GM19328 (cell line): Measurements from ENCODE around the gene TBX2.

Experiments used
- ATAC-seq: cut with Tn5 transposase; IDR thresholded peaks from one replicate; pipeline ENCODE4 v1.9.1; 2021; ENCODE audit warnings: mild to moderate bottlenecking, moderate library complexity; ENCODE audit not compliant: unreplicated experiment

The TBX2 gene

DNA sequence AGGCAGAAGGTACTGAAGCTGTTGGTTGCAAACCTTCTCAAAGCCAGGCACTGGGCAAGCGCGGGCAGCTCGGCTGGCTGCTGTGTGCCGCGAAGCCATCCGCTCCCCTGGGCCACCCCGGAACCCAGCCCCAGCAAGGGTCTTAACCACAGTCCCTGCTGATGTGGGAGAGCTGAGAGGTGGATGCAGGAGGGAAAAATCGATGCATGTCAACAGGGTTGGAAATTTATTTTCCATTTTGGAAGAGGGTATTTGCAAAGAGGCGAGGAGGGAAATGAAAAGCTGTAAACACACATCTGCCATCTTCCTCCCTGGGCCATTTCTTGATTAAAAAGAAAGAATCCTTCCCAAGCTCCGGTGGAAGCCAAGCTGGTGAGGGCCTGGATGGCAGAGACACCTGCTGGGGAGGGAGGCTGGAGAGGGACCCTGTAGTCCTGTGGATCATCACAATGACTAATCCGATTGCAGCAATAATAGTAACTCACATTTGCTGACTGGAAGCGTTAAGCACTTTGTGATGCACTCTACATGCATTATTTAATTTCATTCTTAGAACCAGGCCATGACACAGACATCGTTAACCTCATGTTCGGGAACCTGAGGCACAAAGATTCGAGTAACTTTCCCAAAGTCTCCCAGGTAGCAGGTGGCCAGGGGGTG lies 13.9 kb upstream of the TBX2 start:
- ATAC-seq, result no peak

DNA sequence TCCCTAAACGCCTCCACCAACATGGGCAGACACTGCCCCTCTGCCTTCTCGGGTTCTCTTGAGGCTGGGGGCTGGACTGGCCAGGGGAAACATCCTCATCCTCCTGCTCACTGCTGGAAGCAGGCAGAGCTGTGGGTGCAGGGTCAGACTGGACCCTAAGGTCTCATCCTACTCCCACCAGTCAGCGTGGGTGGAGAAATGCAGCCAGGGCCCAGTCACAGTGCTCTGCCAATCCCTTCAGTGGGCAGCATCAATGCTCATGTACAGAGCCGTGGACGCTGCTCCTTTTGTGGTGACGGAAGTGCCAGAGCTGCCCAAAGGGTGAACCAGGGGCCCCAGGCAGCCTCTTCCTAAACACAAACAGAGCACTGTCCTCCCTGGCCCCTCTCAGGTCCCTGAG lies 13.4 kb upstream of the TBX2 start:
- ATAC-seq, result no peak

DNA sequence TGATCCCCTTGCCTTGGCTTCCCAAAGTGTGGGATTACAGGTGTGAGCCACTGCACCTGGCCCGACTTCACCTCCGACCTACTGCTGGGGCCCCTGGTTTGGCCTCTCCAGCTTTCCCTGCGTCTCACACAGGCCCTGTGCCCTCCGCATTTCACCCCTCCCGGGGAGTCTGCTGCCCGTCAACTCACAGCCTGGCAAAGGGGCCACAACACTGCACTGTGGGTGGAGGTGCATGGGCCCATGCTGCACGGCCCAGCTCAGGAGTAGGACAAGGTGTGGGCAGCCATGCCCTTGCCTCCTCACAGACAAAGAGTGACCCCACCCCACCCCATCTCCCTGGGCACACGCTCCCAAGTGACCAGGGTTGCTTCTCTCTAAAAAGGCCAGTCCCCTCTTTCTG lies 12.6 kb upstream of the TBX2 start:
- no peak for ATAC-seq

DNA sequence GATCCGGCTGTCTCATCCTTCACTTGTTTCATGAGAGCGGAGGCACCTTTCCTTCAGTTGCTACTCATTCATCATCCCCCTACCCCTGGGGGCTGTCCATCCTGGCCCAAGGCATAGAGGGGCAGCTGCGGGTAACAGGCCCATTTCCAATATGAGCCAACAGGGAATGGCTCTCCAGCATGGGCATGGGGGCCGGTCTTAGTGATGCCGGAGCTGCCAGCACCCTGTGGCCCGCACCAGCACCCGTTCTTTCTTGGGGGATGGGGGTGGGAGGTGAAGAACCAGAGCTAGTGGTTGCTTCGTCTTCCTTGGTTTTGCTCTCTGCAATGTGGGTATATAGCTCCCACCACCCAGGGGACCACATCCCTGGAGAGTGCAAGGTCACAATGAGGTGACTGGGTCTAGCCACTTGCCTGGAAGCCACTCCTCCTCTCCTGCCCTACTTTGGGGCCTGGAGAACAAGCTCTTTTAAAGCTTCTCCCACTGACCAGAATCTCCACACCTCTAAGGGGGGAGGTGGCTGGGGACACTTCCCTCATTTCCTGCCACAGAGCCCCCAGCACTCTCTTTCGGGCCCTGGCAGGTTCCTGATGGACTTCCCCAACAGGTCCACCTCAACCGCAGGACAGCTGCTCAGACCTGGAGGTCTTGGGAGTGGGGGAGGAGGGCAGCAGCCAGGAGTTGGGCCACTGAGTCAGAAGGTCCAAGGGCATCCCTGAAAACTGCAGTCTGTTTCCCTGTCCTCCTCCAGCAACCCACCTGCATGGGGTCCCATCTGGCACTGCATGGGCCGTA lies 11.9 kb upstream of the TBX2 start:
- no peak for ATAC-seq

DNA sequence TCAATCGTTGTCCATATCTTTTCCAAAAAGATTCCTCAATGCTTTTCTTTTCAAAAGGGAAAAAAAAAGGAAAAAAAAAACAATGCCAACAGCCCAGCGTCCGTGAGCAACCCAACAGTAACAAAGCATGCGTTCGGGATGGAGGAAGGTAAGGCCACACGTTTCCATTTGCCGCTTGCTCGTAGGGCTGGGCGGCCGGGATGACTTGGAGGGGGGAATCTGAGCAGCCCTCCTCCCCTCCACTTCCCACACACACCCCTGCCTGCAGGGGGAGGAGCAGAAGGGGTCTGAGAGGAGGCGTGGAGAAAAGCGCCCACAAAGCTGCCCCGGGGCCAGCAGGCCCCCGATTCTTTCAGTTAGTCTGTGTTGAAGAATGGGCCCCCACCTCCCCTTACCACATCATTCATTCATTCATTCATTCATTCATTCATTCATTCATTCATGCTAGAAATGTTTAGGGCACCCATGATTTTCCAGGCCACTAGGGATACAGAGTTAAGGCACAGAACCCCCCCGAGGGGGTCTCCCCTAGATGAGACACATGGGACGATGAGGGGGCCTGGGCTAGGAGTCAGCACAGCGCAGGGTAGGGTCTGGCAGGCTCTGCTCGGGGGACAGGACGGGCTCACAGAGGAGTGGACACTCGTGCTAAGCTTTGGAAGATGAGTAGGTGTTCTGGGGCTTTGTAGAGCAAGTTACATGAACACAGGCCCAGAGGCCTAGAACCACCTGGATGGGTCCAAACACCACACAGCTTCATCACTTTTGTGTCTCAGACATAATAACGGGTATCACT lies 10.9 kb upstream of the TBX2 start:
- no peak for ATAC-seq

DNA sequence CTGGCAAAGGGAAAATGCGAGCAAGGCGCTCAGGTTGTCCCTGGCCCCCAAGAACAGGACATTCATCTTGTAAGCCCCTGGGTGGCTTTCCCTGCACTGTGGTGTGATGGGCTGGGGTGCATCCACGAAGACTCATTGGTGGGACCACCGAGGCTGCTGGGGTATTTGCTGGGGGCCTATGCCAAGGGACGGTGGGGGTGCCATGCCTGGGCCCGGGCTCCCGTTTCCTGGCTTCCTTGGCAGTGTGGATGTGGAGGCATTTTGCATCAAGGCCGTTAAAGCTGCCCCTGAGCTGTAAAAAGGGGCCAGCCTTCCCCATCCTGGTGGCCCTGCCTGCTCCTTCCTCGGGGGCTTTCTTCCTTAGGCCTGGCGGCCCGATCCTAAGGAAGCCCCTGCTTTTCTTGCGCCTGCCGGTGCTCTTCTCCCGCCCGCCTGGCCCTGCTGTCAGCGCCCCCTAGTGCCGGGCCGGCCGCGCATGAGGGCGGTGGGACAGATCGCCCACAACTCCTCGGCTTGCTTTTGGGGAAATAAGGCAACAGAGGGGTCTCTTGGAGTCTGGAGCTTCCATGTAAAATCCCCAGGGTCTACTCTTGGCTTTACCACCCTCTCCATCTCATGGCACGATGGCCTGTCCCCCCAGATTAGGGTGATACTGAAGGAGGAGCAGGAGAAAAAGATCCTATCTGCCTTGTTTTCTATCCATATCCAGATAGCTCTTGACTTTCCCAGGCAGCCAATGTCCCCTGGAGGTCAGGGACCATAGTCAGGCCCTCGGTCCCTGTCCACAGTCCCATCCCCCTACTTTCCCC lies 9.8 kb upstream of the TBX2 start:
- ATAC-seq, result no peak

DNA sequence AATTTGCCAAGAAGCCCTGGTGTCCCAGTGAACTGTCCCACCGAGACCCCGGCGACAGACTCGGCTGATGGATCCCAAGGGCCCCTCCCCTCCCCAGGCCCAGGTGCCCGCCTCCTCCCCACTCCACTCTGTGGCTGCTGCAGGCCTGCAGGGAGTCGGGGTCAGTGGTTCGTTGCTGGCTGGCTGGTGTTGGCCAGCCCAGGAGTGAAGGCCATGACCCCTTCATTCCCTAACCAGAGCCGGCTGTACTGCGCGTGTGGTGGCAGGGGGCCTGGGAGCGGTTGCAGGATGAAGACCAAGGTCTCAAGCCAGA lies 9.2 kb upstream of the TBX2 start:
- ATAC-seq, result no peak

DNA sequence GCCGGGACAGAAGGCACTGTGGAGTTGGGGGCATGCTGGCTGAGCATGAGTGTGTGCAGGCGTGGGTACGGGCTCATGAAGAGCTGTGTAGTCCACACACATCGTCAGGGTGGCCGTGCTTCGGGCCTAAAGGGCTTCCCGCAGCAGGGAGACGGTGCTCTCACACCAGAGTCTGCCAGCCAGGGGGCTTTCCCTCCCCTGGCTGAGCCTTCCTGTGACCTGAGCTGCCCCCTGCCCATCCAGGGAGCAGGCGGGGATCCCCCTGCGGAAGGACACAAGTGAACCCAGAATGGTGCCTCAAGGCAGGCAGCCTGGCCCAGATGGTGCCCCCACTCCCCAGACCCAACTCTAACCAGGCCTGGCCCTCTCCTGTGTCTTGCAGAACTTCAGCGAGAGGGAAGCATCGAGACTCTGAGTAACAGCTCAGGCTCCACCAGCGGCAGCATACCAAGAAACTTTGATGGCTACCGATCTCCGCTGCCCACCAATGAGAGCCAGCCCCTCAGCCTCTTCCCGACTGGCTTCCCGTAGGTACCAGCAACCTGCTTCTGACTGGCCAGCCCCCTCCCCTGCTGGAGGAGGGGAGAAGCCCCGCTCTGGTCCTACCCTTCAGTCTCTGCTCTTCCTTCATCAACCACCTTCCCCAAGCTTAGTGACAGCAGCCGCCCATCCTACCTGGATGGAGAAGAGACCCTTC lies 7.9 kb upstream of the TBX2 start:
- ATAC-seq, result no peak

- no peak for ATAC-seq
Measured at GRCh38 chr17:61392679-61393078, 7.0 kb upstream of the TBX2 start.

DNA sequence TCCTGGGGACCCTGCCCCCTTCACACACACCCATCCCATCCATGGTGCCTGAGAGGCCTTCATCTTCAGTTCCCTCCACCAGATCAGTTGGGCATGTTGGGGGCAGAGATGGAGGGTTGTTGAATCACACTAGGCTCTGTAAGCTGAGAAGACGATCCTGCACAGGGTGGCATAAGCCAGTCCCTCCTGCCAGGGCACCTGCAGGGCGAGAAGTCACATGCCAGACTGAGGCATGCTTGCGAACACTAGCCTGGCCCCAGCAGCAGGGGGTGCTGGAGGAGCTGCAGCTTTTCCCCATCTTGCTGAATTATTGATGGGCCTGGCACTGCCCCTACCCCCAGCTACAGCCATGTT lies 6.1 kb upstream of the TBX2 start:
- ATAC-seq, result no peak

DNA sequence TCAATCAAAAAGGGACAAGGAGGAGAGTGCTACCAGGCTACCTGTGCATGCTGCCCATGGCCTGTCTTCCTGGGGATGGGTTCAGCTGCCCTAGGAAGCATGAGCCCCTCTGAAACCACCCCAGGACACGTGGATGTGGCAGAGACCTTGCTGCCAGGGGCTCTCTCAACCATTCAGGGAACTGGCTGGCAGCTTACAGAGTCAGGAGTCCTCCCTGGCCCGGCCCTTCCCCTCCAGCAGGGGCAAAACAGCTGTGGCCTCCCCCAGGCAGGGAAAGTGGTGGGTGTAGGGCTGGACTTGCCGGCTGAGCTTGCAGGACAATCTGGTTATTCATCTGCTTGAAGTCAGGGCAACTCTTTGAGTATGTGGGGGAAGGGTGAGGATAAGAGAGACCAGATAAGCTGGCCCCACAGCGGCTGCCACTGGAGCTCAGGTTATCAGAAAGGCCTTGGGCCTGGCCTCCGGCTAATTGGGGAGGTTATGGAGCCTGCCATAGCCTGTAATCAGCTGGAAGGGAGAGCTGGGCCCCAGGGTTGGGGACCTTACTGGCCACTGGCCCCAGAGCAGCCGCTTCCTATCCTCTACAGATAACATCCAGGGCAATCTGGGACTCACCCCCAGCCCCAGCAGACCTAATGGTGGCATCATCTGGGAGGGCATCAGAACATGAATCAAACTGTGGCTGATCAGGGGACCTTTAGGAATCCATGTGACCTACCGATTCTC lies 5.6 kb upstream of the TBX2 start:
- ATAC-seq, result no peak

DNA sequence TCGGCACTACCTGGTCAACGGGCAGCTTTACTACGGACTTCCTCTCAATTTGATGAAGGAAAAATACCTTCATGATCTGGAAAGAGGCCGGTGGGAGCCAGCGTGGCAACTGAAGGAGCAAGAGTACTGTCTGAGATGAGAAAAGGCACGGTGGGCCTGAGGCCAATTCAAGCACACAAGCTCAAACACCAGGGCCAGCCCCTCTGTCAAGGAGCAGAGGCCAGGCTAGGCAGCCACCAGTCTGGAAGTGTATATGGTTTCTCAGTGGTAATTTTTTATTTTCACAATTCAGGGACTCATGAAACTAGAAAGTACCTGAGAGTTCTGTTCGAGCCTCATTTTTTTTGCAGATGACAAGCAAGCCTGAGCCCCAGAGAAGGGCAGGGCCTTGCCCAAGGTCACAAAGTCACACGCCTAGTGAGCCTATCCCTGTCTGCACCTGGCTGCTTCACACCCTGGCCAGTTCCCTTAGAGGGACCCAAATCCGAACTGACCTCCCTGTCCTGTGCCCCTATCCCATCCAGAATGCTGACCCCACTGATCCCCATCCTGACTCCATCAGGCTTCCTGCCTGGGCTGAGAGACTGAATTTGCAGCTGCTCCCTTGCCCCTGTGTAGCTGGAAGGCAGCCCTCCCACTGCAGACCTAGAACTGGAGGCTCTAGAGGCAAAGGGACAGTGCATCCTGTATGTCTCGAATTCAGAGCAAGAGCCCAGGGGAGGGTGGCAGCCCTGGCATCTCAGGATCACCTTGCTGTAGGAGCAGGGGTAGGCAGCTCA lies 4.8 kb upstream of the TBX2 start:
- ATAC-seq, result no peak

GRCh38 chr17:61395409-61395982 lies 4.1 kb upstream of the TBX2 start:
- no peak for ATAC-seq

GRCh38 chr17:61395983-61396585 lies 3.6 kb upstream of the TBX2 start:
- ATAC-seq, result no peak

GRCh38 chr17:61396586-61397085 lies 3.0 kb upstream of the TBX2 start:
- ATAC-seq, result no peak

DNA sequence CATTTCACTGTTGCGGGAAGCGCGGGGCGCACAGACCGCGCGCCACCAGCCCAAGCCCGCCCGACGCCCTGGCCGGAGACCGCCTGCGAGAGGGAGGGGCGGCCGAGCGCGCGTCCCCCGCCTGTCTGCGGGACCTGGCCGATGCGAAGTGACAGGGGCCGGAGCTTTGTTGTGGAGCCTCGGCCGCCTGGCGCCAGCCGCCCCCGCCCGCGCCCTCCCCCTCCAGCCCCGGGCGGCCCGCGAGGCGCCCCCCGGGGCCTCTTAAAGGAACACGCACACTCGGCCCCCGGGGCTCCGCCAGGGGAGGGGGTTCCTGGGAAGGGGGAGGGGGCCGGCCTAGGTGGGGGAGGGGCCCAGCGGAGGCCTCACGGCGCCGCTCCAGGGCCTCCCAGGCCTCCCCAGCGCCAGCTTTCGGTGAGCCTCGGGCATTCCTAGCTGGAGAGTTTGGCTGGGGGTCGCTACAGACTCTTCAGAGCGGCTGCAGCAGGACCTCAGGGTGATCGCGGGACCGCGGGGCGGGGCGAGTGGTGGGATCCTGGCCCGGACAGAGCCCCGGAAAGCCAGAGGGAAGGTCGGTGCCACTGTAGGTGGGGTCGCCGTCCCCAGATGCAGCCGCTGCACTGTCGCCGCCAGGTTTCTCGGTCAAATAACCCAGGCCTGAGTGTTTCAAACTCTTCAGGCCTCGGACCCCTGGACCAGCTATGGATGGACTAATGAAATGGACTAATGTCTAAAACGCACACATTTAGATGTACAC lies 2.4 kb upstream of the TBX2 start:
- ATAC-seq, result no peak

- ATAC-seq, result no peak
Measured at GRCh38 chr17:61398721-61399130, 917 bp upstream of the TBX2 start.
